Natural killer cell (primary cell): ENCODE measurements around the gene USE1. TPM values are rescaled to one million over a fixed set of nuclear protein-coding genes. Genes with fewer than 3 reads are reported as not detected.

Source experiments
- ATAC-seq, 3 donors: fragments of 150-1000 bp in 2 of 3; fragments of 200-7000 bp in 1 of 3; cut with Tn5 transposase; 1 replicate in 1 of 3; 2 replicates in 2 of 3; pipeline ENCODE4 v1.10.0; 2021; ENCODE audit warnings: mild to moderate bottlenecking in 2 of 3, moderate library complexity in 2 of 3
- DNase-seq, 2 donors: peaks; one replicate each; pipeline versions ENCODE4 v3.0.0 to v3.0.0-alpha.2; 2013 to 2021; ENCODE audit warnings: mixed read lengths in 1 of 2
- H3K27ac ChIP-seq: one replicate; pipeline ENCODE4 v1.5.1; 2013; ENCODE audit warnings: mild to moderate bottlenecking, low read length
- H3K27me3 ChIP-seq: one replicate; pipeline ENCODE4 v1.6.1; 2013; ENCODE audit warnings: low read length; ENCODE audit not compliant: control insufficient read depth, insufficient read depth
- H3K36me3 ChIP-seq: one replicate; pipeline ENCODE4 v1.6.1; 2013; ENCODE audit warnings: low read length; ENCODE audit not compliant: control insufficient read depth, insufficient read depth
- H3K4me1 ChIP-seq: one replicate; pipeline ENCODE4 v1.6.1; 2013; ENCODE audit warnings: low read length; ENCODE audit not compliant: control insufficient read depth, insufficient read depth
- H3K4me3 ChIP-seq: one replicate; pipeline ENCODE4 v1.5.1; 2013; ENCODE audit warnings: low read length
- H3K9me3 ChIP-seq: one replicate; pipeline ENCODE4 v1.6.1; 2013; ENCODE audit warnings: low read length; ENCODE audit not compliant: control insufficient read depth, insufficient read depth
- H3K27ac Mint-ChIP-seq, 2 donors: one replicate each; pipeline ENCODE4 v1.8.0; 2022; ENCODE audit warnings: mild to moderate bottlenecking in 2 of 2, mixed read lengths in 2 of 2, moderate library complexity in 1 of 2
- H3K27me3 Mint-ChIP-seq, 2 donors: one replicate each; pipeline ENCODE4 v1.8.0; 2022; ENCODE audit warnings: low read depth in 2 of 2, mixed read lengths in 2 of 2
- H3K36me3 Mint-ChIP-seq: one replicate; pipeline ENCODE4 v1.8.0; 2022; ENCODE audit warnings: mixed read lengths
- H3K4me1 Mint-ChIP-seq, 2 donors: one replicate each; pipeline ENCODE4 v1.8.0; 2022; ENCODE audit warnings: mixed read lengths in 2 of 2
- H3K4me3 Mint-ChIP-seq: one replicate; pipeline ENCODE4 v1.8.0; 2022; ENCODE audit warnings: mild to moderate bottlenecking, moderate library complexity, mixed read lengths
- H3K9me3 Mint-ChIP-seq, 2 donors: one replicate each; pipeline ENCODE4 v1.8.0; 2022; ENCODE audit warnings: mixed read lengths in 2 of 2
- CTCF ChIP-seq: fragments of 200-600 bp; IDR thresholded peaks from one replicate; pipeline ENCODE4 v1.8.0; 2022; ENCODE audit warnings: antibody characterized with exemption
- WGBS: methylation state at CpG from one replicate; pipeline ENCODE4 v1.1.7; 2013; ENCODE audit warnings: missing lambda C conversion rate; ENCODE audit not compliant: insufficient coverage; 5-methylcytosine and 5-hydroxymethylcytosine counted together
- intact Hi-C: fragments of 100-400 bp; cut with micrococcal nuclease; formaldehyde crosslinking; loops from one replicate; pipeline ENCODE4 v1.14.2; 2022
- total RNA-seq, 4 donors: library from RNA; stranded (reverse); fragments of 120-200 nt in 1 of 4; gene quantifications; one replicate each; pipeline versions ENCODE4 v1.2.3 to v1.2.4, GENCODE V29; 2013 to 2022

USE1 gene
- total RNA-seq, 3 donors from 2014 or later (not counting 1 experiment from before 2014, with no cell fraction given): 16.4 to 21.1 (median 20.9) TPM

DNA sequence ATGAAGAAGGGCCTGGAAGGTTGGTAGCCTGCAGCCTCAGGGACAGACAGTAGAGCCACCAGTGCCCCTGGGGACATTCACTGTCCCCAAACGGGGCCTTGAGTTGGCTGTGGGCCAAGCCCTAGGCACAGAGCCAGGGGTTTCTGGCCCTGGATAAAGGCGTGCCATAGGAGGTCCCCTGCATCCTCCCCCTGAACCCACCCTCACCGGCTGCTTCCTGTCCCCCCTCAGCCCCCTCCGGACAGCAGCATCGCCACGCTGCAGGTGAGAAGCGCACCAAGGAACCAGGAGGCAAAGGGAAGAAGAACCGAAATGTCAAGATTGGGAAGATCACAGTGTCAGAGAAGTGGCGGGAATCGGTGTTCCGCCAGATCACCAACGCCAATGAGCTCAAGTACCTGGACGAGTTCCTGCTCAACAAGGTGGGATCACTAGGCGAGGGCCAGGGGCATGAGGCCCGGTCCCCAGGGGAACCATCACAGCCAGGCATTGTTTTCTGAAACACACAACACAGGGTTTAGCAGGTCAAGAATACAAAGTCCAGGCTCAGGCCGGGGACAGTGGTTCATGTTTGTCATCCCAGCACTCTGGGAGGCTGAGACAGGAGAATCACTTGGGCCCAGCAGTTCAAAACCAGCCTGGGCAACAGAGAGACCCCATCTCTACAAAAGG, 14.6 kb upstream of the USE1 start:
- Histone ChIP-seq H3K9me3 (no peaks in the 10 kb centered on the region), H3K4me1 (no peaks in the 10 kb centered on the region), H3K36me3 (peaks cover 73% of the 10 kb centered on the region), H3K27ac (no peak overlapping the region), H3K4me3 (no peak overlapping the region), H3K27me3 (no peaks in the 10 kb centered on the region)
- Mint-ChIP-seq H3K27me3 (no peaks in the 10 kb centered on the region), H3K36me3 (no peaks in the 10 kb centered on the region), H3K27ac (no peak overlapping the region), H3K4me3 (no peak overlapping the region), H3K4me1 (peaks cover 0 to 11% of the 10 kb centered on the region in 2 donors), H3K9me3 (no peaks in the 10 kb centered on the region)
- 90% methylated on average over 16 of the region's 16 CpGs for WGBS
- DNase-seq (no peak), ATAC-seq (no peak)
- intact Hi-C loops: no loop called here
- TF ChIP-seq CTCF: no peak

GRCh38 chr19:17202249-17202648, 12.9 kb upstream of the USE1 start:
- no peaks in the 10 kb centered on the region for H3K36me3 Mint-ChIP-seq
- DNase-seq: peak in 1 of 2 donors; percentile 42
- no peaks in the 10 kb centered on the region for H3K27me3 Mint-ChIP-seq
- Histone ChIP-seq H3K27ac (no peak overlapping the region), H3K27me3 (no peaks in the 10 kb centered on the region), H3K9me3 (no peaks in the 10 kb centered on the region), H3K36me3 (peaks cover 77% of the 10 kb centered on the region), H3K4me1 (no peaks in the 10 kb centered on the region), H3K4me3 (no peak overlapping the region)
- ATAC-seq: no peak
- WGBS: 94% methylated on average over 9 of the region's 9 CpGs
- no peaks in the 10 kb centered on the region for H3K9me3 Mint-ChIP-seq
- H3K4me3 Mint-ChIP-seq: no peak overlapping the region
- H3K27ac Mint-ChIP-seq: no peak overlapping the region
- TF ChIP-seq CTCF: no peak
- intact Hi-C loops: no loop called here
- no peaks in the 10 kb centered on the region for H3K4me1 Mint-ChIP-seq

- no peaks in the 10 kb centered on the region for H3K9me3 ChIP-seq
- 95% methylated on average over 17 of the region's 17 CpGs for WGBS
- Mint-ChIP-seq H3K4me3 (no peak overlapping the region), H3K27ac (no peak overlapping the region), H3K27me3 (no peaks in the 10 kb centered on the region), H3K36me3 (no peaks in the 10 kb centered on the region), H3K9me3 (no peaks in the 10 kb centered on the region), H3K4me1 (no peaks in the 10 kb centered on the region)
- no peaks in the 10 kb centered on the region for H3K4me1 ChIP-seq
- ATAC-seq (no peak), DNase-seq (no peak)
- no peak overlapping the region for H3K27ac ChIP-seq
- peaks cover 75% of the 10 kb centered on the region for H3K36me3 ChIP-seq
- H3K4me3 ChIP-seq: no peak overlapping the region
- no peak for TF ChIP-seq CTCF
- intact Hi-C loops: no loop called here
- H3K27me3 ChIP-seq: no peaks in the 10 kb centered on the region
Observed at GRCh38 chr19:17202713-17203112, 12.4 kb upstream of the USE1 start.
